Activated CD4-positive, alpha-beta T cell treated with anti-CD3 and anti-CD28 coated beads for 24 hours (primary cell): ENCODE results near the gene GAK.
"Not testable (repeated sequence)": the region's sequence is repeated elsewhere in the genome, so short reads cannot be mapped to it uniquely, and the experiment has no call there.

Source experiments
- DNase-seq, 2 donors: peaks; one replicate each; pipeline ENCODE4 v3.0.0-alpha.2; 2020; ENCODE audit warnings: low read depth in 2 of 2

GAK gene

GRCh38 chr4:926538-926937 is 5.6 kb downstream of the GAK start:
- no peak for DNase-seq

- DNase-seq = no peak
These were observed 6.2 kb downstream of the GAK start for GRCh38 chr4:925771-926500.

GRCh38 chr4:925171-925570 is 6.9 kb downstream of the GAK start:
- no peak for DNase-seq

GRCh38 chr4:924107-925096 is 7.7 kb downstream of the GAK start:
- DNase-seq = no peak

GRCh38 chr4:921830-922331 is 10.2 kb downstream of the GAK start:
- DNase-seq = no peak

GRCh38 chr4:919004-919680 is 13.0 kb downstream of the GAK start:
- DNase-seq = not testable (repeated sequence)

GRCh38 chr4:918591-918990 is 13.5 kb downstream of the GAK start:
- not testable (repeated sequence) for DNase-seq

GRCh38 chr4:917992-918391 is 14.1 kb downstream of the GAK start:
- no peak for DNase-seq

- DNase-seq = no peak
These were observed 14.7 kb downstream of the GAK start for GRCh38 chr4:917466-917865.

- DNase-seq = no peak
These were observed 16.5 kb downstream of the GAK start for GRCh38 chr4:915595-915994.

GRCh38 chr4:915041-915474 is 17.1 kb downstream of the GAK start:
- DNase-seq = no peak

- DNase-seq = no peak
These were observed 17.6 kb downstream of the GAK start for GRCh38 chr4:914531-914930.

GRCh38 chr4:913280-913618 is 18.9 kb downstream of the GAK start:
- DNase-seq = no peak

- no peak for DNase-seq
These were observed 19.4 kb downstream of the GAK start for GRCh38 chr4:912548-913279.

- no peak for DNase-seq
These were observed 20.1 kb downstream of the GAK start for GRCh38 chr4:911871-912490.

- no peak for DNase-seq
These were observed 20.8 kb downstream of the GAK start for GRCh38 chr4:911221-911751.

GRCh38 chr4:910366-911091 is 21.6 kb downstream of the GAK start:
- no peak for DNase-seq

GRCh38 chr4:909821-910220 is 22.3 kb downstream of the GAK start:
- no peak for DNase-seq

GRCh38 chr4:909131-909571 is 23.0 kb downstream of the GAK start:
- no peak for DNase-seq
